GM12874 (cell line): ENCODE results near the gene GNG12.

Experiments
- TF ChIP-seq, protein P1 (sequence below): IDR thresholded peaks from 2 replicates; pipeline ENCODE4 v1.5.1; 2011; ENCODE audit warnings: low read depth, mild to moderate bottlenecking, control low read depth, low read length, moderate library complexity; ENCODE audit not compliant: insufficient read depth

The GNG12 gene

DNA sequence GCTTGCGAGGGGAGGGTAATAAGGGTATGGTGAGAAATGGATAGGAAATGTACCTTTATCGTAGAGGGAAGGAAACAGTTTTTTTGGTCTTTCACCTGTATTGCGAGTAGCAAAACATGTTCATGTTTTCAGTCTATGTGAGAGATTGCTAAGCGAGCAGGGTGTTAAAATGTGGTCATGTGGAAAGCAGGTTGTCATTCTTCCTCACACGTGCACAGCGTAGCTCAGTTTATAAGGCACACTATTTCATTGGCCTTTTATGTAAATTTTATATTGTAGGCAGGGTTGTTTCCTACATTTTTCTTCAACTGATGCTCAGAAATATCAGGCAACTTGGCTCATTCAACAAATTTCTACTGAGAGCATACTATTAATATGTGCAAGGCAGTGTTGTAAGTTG, 18.5 kb upstream of the GNG12 start:
- TF ChIP-seq, protein P1, sequence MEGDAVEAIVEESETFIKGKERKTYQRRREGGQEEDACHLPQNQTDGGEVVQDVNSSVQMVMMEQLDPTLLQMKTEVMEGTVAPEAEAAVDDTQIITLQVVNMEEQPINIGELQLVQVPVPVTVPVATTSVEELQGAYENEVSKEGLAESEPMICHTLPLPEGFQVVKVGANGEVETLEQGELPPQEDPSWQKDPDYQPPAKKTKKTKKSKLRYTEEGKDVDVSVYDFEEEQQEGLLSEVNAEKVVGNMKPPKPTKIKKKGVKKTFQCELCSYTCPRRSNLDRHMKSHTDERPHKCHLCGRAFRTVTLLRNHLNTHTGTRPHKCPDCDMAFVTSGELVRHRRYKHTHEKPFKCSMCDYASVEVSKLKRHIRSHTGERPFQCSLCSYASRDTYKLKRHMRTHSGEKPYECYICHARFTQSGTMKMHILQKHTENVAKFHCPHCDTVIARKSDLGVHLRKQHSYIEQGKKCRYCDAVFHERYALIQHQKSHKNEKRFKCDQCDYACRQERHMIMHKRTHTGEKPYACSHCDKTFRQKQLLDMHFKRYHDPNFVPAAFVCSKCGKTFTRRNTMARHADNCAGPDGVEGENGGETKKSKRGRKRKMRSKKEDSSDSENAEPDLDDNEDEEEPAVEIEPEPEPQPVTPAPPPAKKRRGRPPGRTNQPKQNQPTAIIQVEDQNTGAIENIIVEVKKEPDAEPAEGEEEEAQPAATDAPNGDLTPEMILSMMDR: no peak

DNA sequence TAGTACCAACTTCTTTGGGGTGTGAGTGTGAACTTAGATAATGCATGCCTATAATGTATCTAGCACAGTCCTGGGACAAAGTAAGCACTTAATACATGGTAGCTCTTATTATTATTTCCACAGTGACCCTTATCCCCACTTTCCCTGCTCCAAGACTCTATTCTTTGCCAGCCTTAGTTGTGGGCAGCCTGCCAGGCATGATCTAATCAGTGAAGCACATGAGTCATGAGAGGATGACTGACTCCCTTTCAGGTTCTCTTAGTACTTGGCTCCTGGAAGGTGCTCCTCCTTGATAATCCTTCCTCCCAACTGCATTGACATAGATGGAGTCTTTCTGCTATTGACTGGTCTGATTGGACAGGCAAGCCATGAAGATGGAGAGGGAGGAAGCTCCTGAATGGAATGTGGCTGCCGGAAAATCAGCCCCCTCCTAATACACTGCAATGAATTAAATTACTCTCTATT, 17.4 kb upstream of the GNG12 start:
- TF ChIP-seq, protein P1: no peak

DNA sequence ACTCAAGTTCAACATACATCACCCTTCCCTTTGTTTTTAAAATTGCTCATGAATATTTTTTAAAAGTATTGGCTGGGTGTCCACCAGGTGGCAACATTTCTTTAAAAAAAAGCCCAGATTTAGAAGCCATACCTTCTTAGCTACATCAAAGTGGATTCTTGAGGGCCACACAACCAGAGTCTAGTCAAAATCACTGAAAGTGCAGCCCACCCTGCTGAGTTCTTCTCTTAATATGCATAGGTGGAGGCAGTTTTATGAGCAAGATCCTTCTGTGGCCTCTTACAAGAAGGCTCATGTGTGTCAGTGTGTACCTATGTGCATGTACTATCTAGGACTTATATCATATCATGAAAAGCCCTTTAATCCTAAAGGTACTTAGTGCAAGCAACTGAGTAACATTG, 16.9 kb upstream of the GNG12 start:
- TF ChIP-seq, protein P1: peak; percentile 22; the same call in 1 of the 2 replicates

DNA sequence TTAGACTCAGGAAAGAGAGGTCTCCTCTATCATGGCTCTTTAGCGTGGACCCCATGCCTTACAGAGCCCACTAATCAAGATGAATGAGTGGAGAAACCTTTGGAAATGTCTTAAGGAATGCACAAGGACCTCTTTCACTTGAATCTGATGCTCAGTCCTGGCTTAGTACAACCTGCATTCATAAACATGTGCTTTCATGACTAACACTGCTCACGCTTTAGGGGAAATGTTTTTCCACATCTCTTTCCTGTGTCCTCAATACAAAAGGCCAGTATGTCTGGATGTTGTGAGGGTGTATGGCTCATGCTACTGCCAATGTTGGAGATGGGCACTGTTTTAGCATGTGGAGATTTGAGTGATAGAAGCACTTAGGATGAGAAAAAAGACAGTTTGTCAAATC, 14.2 kb upstream of the GNG12 start:
- TF ChIP-seq, protein P1: no peak

DNA sequence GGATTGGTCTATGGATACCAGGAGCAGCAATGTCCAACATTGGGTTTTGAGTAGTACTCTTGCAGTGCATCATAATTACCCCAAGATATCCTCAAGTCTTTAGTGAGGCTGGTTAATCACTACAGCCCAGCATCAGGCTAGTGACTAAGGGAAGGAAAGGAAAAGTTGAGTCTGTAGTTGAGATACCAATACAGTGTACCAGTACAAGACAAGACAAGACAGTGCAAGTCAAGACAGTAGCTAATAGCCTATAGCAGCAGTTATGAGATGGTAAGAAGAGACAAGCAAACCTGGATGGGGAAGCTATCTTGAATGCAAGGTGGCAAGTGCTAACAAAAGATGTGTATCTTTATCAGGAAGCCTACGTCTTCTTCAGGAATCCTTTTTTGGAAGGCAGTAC, 13.3 kb upstream of the GNG12 start:
- TF ChIP-seq, protein P1: no peak

DNA sequence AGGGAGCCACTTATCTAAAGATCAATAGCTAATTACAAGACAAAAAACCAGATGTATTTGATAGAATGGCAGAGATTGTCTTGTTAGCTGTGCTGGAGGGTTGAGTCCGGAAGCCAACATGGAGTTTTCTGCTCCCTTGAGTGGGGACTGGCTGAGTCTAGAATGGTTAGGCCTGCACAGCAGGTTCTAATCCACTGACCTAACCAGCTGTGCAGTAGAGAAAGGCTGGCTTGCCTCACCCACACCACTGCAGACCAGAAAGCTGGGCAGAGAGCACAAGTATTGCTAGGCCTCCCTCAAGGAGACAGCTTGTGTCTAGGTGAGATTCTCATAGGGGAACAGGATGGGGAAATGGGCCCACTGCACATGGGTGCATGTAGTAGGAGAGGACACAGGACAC, 11.7 kb upstream of the GNG12 start:
- TF ChIP-seq, protein P1: no peak

DNA sequence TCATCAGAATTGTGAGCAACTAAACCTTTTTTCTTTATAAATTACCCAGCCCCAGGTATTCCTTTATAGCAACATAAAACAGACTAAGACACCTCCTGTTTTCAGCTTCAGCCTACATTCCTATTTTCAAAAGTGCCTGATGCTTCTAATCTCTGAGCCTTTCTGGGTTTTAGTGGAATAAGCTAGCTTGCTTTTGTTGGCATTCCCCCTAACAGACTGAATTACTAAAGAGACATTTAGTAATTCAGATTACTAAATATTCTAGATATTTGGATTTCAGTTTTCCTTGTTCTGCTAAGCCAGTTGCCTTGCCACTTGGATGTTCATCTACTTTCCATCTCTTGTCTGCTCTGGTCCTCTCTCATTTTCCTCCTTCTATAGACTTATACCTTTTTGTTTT, 10.5 kb upstream of the GNG12 start:
- TF ChIP-seq, protein P1: no peak

DNA sequence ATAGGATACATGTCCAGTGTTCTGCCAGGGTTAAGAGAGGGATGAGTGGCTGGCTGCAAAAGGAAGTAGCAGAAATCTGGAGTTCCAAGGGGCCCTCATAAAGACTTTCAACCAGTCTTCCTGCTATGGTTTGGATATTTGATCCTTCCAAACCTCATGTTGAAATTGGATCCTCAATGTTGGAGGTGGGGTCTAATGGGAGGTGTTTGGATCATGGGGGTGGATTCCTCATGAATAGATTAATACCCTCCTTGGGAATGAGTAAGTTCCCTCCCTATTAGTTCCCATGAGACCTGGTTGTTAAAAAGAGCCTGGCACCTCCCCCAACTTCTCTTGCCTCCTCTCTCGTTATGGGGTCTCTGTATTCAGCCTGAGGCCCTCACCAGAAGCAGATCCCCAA, 10.1 kb upstream of the GNG12 start:
- TF ChIP-seq, protein P1: no peak
